Kidney (tissue), 14 donors: ENCODE data around the gene SLC25A34. TPM values are rescaled to one million over a fixed set of nuclear protein-coding genes. Genes with fewer than 3 reads are reported as not detected.

ENCODE experiments used
- DNase-seq, 5 donors: peaks; one replicate each; pipeline ENCODE4 v3.0.0-alpha.2; 2013 to 2020
- FAIRE-seq: peaks from 2 replicates; lab custom pipeline; 2012; peaks lifted over from hg19 to GRCh38; lab: Jason Lieb, UNC
- H3K27ac ChIP-seq, 2 donors: one replicate each; pipeline ENCODE4 v1.7.0; 2013; ENCODE audit warnings: low read depth in 2 of 2, low read length in 2 of 2, inconsistent platforms in 1 of 2
- H3K27me3 ChIP-seq: one replicate; pipeline ENCODE4 v1.7.1; 2013; ENCODE audit warnings: low read length, inconsistent platforms; ENCODE audit not compliant: control insufficient read depth, insufficient read depth
- H3K36me3 ChIP-seq, 3 donors: one replicate each; pipeline versions ENCODE4 v1.7.0 to v1.7.1; 2013; ENCODE audit warnings: low read length in 3 of 3, control low read depth in 1 of 3, inconsistent platforms in 1 of 3; ENCODE audit not compliant: insufficient read depth in 3 of 3, control insufficient read depth in 2 of 3
- H3K4me1 ChIP-seq, 3 donors: one replicate each; pipeline versions ENCODE4 v1.7.0 to v1.7.1; 2013; ENCODE audit warnings: low read length in 3 of 3, inconsistent platforms in 1 of 3, low read depth in 1 of 3; ENCODE audit not compliant: control insufficient read depth in 2 of 3, insufficient read depth in 2 of 3
- H3K4me3 ChIP-seq, 3 donors: one replicate each; pipeline versions ENCODE4 v1.7.0 to v1.8.1; 2013; ENCODE audit warnings: low read length in 3 of 3, control low read depth in 1 of 3, inconsistent platforms in 1 of 3
- H3K9ac ChIP-seq, 3 donors: one replicate each; pipeline versions ENCODE4 v1.7.0 to v1.7.1; 2013; ENCODE audit warnings: low read length in 3 of 3, control low read depth in 1 of 3, inconsistent platforms in 1 of 3
- H3K9me3 ChIP-seq, 3 donors: one replicate each; pipeline versions ENCODE4 v1.7.0 to v1.7.1; 2013; ENCODE audit warnings: low read length in 3 of 3, control low read depth in 1 of 3, inconsistent platforms in 1 of 3; ENCODE audit not compliant: control insufficient read depth in 2 of 3, insufficient read depth in 1 of 3
- intact Hi-C: fragments of 100-400 bp; cut with DNase I; formaldehyde crosslinking; loops from one replicate; pipeline ENCODE4 v1.11.1; 2022
- polyA plus RNA-seq: library from polyadenylated mRNA; stranded (reverse); fragments of 350-450 nt; fragmentation: Illumina TruSeq; extraction: RNeasy Lipid Tissue Mini Kit (QIAGEN cat#74804); gene quantifications from one replicate; pipeline ENCODE4 v1.2.3, GENCODE V29; 2014; ENCODE audit warnings: low read depth, low replicate concordance; ENCODE audit not compliant: insufficient read depth
- total RNA-seq: library from RNA; stranded (reverse); fragmentation: NEBNext Ultra II Directional; extraction: Animal tissue kit (Norgen Biotek cat#: 25700); gene quantifications from one replicate; pipeline ENCODE4 v1.2.1, GENCODE V29; 2021
- TF ChIP-seq, protein P1 (sequence below): IDR thresholded peaks from 3 replicates; pipeline ENCODE4 v1.5.1; 2012; ENCODE audit warnings: mild to moderate bottlenecking, moderate library complexity, borderline replicate concordance; ENCODE audit not compliant: insufficient read depth; ENCODE audit errors: extremely low read depth
- donor health status: control.
- donor health status: control.
- donor health status: control.
- donor health status: control.
- donor health status: control.
- donor health status: DM: yes; HTN: yes; CAD: no.
- donor health status: Normal renal cell carcinoma (clear cell type).

SLC25A34 gene
- total and polyA plus RNA-seq, 2 donors from 2014 or later: 1.5 to 12.2 TPM

DNA sequence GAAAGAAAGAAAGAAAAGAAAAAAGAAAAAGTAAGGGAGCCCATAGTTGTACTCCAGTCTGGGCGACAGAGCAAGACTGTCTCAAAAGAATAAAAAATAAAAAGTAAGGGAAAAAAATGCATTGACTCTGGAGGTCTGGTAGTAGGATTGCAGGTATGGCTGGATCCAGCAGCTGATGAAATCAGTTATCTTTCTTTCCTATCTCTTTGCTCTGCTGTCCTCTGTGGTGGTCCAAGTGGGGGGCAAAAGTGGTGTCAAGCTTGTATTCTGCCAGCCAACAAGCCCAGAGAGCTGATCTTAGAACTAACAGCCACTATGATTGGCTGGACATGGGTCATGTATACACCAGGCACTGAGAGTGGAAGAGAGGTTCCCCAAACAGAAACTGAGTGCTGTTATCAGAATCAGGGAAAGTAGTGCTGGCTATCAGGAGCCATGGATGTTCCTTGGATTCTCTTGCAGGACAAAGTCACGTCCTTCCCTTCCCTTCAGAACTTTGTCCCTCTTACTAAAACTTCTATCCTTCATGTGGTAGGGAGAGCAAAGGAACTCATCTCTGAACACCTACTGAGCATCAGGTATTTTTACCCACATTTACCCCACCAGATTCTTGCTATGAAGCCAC is 19.1 kb downstream of the SLC25A34 start:
- intact Hi-C loops: no loop called here
- Histone ChIP-seq H3K4me1 (peaks cover 0 to under 1% (median 0%) of the 10 kb centered on the region in 3 donors), H3K9me3 (no peaks in the 10 kb centered on the region), H3K4me3 (no peak overlapping the region), H3K27me3 (no peaks in the 10 kb centered on the region), H3K27ac (no peak overlapping the region), H3K9ac (no peak overlapping the region), H3K36me3 (no peaks in the 10 kb centered on the region)
- DNase-seq (no peak), FAIRE-seq (no peak)
- TF ChIP-seq, protein P1, sequence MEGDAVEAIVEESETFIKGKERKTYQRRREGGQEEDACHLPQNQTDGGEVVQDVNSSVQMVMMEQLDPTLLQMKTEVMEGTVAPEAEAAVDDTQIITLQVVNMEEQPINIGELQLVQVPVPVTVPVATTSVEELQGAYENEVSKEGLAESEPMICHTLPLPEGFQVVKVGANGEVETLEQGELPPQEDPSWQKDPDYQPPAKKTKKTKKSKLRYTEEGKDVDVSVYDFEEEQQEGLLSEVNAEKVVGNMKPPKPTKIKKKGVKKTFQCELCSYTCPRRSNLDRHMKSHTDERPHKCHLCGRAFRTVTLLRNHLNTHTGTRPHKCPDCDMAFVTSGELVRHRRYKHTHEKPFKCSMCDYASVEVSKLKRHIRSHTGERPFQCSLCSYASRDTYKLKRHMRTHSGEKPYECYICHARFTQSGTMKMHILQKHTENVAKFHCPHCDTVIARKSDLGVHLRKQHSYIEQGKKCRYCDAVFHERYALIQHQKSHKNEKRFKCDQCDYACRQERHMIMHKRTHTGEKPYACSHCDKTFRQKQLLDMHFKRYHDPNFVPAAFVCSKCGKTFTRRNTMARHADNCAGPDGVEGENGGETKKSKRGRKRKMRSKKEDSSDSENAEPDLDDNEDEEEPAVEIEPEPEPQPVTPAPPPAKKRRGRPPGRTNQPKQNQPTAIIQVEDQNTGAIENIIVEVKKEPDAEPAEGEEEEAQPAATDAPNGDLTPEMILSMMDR: no peak

DNA sequence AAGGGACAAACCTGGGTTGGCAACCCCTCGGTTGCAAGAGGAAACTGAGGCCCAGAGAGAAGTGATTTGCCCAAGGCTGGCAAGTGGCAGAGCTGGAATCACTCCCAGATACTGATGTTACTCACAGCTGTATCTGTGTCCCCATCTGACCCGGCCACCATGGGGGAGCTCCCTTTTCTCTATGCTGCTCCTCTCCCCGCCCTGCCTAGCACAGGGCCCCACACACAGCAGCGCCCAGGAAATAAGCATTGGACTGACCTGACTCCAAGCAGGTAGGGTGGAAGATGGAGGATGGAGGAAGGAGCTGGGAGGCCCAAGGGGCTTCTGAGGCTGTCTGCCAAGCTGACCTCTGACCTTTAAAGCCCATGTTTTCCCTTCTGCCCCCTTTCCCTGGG is 19.6 kb downstream of the SLC25A34 start:
- TF ChIP-seq, protein P1: no peak
- no peaks in the 10 kb centered on the region for H3K4me1 ChIP-seq
- H3K9me3 ChIP-seq: no peaks in the 10 kb centered on the region
- no peak overlapping the region for H3K4me3 ChIP-seq
- intact Hi-C loops: no loop called here
- FAIRE-seq: no peak
- DNase-seq: no peak
- H3K27me3 ChIP-seq: no peaks in the 10 kb centered on the region
- H3K9ac ChIP-seq: no peak overlapping the region
- no peak overlapping the region for H3K27ac ChIP-seq
- H3K36me3 ChIP-seq: no peaks in the 10 kb centered on the region

DNA sequence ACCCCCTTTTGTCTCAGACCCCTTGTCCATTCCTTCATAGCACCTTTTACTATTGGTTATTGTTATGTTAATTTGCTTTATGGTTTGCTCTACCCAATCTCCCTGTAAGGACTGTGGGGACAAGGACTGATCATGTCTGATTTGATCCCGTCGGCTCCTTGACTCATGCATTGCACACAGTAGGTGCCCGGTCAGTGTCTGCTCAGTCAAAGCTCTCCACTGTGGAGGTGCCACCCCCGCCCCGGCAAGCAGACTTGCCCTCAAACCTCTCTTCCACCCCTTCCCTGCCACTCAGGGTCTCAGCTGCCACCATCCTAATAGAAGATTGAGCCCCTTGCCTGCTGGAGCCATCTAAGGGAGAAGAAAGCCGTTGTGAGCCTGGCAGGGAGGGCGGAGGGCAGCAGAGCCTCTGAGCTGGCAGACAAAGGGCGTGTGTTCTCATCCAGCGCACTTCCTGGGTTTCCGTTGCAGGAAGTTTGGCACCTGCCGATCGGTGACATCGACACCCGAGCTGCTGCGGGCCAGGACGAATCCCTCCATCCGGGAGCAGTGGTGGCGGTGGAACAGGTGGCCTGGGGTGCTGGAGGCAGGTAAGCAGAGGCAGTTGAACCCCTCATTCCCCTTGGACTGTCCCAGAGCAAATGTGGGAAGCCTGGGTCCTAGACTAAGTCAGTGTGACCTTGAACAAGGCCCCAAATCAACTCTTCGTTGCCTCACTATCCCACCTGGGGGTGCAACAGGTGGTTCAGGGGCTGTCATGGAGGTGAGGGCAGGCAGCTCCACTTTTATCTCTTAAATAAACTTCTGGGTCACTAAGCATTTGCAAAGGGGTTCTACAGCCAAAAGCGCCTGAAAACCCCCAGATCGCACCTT is 20.3 kb downstream of the SLC25A34 start:
- H3K27ac ChIP-seq: no peak overlapping the region
- FAIRE-seq (no peak), DNase-seq (peak in 3 of 5 donors; percentile 43 to 55 (median 45))
- H3K4me1 ChIP-seq: no peaks in the 10 kb centered on the region
- H3K36me3 ChIP-seq: no peaks in the 10 kb centered on the region
- H3K9me3 ChIP-seq: no peaks in the 10 kb centered on the region
- no peak overlapping the region for H3K4me3 ChIP-seq
- no peaks in the 10 kb centered on the region for H3K27me3 ChIP-seq
- TF ChIP-seq, protein P1: no peak
- intact Hi-C loops: no loop called here
- H3K9ac ChIP-seq: no peak overlapping the region
